HG03108 (cell line): ENCODE data around the gene TCEAL8.
"Not testable (repeated sequence)": the region's sequence is repeated elsewhere in the genome, so short reads cannot be mapped to it uniquely, and the experiment has no call there.

Source experiments
- ATAC-seq: cut with Tn5 transposase; IDR thresholded peaks from one replicate; pipeline ENCODE4 v1.9.1; 2021; ENCODE audit warnings: moderate library complexity; ENCODE audit not compliant: unreplicated experiment

The TCEAL8 gene, protein sequence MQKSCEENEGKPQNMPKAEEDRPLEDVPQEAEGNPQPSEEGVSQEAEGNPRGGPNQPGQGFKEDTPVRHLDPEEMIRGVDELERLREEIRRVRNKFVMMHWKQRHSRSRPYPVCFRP

DNA sequence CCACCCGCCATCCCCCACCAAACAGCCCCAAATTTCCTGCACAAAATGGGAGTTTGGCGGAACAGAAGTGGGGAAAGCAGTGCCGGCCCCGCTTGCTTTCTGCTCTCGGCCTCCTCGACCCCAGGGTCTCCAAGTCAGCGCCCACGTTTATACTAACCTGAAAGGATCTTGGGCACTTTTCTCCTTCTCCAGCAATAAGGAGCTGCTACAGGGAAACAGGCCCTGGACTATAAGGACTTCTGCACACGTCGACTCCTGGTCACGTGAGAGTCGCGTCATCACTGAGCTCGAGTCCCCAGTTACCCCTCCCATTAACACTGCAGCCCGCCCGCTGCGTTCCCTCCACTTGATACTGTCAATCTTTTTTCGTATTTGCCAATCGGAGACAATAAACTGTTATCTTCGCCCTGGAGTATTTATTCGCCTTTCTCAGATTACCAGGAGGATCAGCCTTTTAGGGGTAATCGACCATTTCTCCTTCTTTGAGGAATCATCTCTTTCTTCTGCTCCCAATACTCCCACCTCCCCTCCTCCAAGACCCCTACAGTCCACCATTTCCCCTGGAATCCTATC, at the start of gene TCEAL8:
Gene TCEAL8 (minus strand): TSS at position 235 of the 573 bp plus-strand sequence. CDS start 1,176 bp downstream, outside the sequence.
- peak; percentile 84 for ATAC-seq

DNA sequence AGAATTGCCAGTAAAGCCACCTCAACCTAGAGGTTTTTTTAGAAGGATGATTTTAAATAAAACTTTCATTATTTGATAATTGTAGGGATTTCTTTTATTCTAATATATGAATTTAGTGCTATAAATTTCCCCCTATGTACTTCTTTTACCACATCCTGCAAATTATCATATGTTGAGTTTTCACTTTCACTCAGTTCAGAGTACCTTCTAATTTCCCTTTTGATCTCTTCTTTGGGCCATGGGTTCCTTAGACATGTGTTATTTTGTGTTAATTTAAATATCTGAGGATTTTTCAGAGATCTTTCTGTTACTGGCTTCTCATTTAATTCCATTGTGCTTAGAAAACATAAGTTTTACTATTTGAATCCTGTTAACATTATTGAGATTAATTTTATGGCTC, 49.8 kb upstream of the TCEAL8 start:
- ATAC-seq: no peak

GRCh38 chrX:103293118-103293517, 38.2 kb upstream of the TCEAL8 start:
- ATAC-seq: no peak

GRCh38 chrX:103279624-103280023, 24.7 kb upstream of the TCEAL8 start:
- no peak for ATAC-seq

DNA sequence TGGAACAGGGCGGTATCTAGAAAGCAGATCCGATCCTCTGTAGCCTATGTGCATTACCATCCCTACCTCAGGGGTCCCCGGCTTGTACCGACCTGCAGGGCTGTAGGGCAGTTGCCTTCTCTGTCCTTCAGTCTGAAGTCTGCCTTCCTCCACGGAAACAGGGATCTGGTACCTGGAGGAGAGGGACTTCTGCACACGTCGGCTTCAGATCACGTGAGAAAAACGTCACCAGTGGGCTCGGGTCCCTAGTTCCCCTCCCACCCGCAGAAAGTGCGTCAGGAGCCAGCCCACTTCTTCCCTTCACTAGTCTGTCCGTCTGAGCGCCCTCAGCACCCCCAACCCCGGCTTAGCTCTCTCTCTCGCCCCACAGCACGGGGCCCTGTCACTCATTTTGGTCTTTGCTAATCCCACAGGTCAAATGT, 21.6 kb upstream of the TCEAL8 start, which contains the start of gene TCEAL5:
Gene TCEAL5 (minus strand): TSS at position 170 of the 422 bp plus-strand sequence. CDS start 2,187 bp downstream, outside the sequence.
- ATAC-seq: no peak

DNA sequence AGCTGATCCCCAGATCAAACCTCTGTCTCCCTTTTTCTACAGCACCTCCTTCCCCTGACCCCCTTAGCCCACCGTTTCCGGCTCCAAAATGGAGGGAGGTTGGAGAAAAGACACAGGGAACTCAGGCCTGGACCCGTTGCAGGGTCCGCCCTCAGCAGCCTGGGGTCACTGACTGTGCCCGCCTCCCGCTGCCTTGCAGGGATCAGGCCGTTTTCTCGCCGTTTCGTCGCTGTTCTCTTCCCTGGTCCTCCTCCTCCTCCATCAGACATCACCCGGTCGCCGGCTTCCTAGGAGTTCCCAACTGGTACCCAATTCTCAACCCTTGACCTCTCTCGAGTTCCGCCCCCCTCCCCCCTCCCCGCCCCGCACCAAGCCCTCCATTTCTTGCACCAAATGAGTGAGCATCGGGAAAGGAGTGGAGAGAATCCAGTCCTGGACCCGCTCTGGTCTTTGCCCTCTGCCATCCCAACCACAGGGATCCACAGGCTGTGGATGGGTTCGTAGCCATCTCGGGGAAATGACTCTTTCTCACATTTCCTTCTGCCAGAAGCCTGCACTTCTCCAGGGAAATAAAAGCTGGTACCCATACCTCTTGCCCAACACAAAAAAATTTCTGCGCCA, 21.1 kb upstream of the TCEAL8 start:
- no peak for ATAC-seq

DNA sequence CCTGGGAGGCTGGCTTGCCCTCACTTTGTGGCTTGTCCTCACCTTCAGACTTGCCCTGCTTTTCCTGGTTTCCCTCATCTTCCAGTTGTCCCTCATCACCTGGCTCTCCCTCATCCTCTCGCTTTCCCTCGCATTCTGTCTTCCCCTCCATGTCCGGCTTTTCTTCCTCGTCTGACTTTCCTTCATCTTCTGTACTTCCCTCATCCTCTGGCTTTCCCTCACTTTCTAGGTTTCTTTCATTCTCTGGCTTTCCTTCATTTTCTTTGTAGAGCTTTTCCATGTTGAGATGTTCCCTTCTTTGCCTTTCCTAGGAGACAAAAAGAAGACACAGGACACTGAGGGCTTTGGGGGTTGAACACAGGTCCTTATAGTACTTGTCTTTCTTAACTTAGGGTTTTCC, 19.3 kb upstream of the TCEAL8 start:
- ATAC-seq: no peak

DNA sequence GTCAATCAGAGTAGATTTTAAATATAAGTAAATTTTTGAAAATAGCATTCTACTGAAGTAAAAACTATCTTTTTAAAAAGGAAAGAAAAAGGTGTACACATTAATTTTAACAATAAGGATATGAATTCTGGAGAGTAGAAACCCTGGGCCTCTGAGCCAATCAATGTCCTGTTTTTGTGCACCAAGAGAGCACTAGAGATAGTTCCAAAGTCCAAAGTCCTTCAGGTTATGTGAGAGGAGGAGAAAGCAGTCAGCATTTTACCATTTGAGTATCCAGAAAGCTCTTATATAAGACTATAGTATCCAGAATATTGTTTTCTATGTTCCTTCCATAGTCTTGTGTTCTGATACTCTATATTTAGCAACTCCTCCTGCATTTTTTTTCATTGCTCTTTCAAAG, 3.3 kb upstream of the TCEAL8 start:
- no peak for ATAC-seq

- ATAC-seq: no peak
Observed at GRCh38 chrX:103256651-103257050, 1.7 kb upstream of the TCEAL8 start.

DNA sequence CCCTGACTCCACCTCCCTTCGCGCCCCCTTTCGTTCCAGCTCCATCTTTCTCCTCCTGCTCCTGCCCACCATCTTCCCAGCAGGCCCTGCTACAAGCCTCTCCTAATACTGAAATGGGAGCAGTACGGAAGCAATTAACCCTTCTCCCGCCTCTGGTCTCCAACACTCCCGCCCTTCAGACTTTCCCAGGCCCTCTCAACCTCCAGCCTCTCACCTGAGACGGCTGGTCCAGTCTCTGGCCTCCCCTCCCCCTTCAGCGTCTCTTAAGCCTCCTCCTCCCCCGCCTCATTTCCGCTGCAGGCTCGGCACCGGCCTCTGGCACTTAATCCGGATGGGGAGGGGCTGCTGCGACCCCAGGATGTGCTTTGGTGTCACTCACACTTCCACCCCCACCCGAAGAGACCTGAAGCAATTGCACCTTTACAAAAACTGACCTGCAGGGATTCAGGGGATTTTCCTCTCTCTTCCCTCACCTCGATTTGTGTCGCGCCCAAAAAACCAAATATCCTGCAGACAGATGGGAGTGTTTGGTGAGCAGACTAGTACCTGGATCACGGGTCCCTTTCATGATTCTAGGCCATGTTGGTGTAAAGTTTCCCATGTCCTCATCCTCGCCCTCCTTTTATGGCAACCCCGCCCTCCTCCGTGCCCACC, 657 bp downstream of the TCEAL8 start:
- ATAC-seq: peak; percentile 75

- no peak for ATAC-seq
Observed at GRCh38 chrX:103253608-103254007, 1.3 kb downstream of the TCEAL8 start.

DNA sequence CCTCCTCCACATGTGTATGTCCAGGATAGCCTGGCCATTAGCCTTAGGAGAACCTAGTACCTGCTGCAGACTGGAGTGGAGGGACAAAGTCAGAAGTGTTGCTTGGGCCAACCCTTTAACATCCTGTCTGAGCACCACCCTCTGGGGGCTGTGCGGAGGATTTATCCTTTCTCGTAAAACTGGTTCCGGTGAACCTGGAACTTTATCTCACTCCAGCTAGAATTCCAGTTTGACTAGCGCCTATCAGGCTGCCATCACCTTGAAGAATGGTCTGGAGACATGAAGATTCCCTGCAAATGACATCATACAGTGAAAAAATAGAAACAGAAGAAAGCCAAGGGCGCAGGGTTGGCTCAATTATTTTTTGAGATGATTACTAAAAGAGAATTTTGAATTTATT, 4.0 kb downstream of the TCEAL8 start:
- no peak for ATAC-seq

GRCh38 chrX:103249805-103250204, 5.2 kb downstream of the TCEAL8 start:
- no peak for ATAC-seq

- no peak for ATAC-seq
Observed at GRCh38 chrX:103248553-103248952, 6.4 kb downstream of the TCEAL8 start.

GRCh38 chrX:103240155-103240554, 14.8 kb downstream of the TCEAL8 start:
- no peak for ATAC-seq

- no peak for ATAC-seq
Observed at GRCh38 chrX:103236296-103236695, 18.7 kb downstream of the TCEAL8 start.

GRCh38 chrX:103235608-103236007, 19.3 kb downstream of the TCEAL8 start:
- not testable (repeated sequence) for ATAC-seq

GRCh38 chrX:103234869-103235268, 20.1 kb downstream of the TCEAL8 start:
- ATAC-seq: no peak

DNA sequence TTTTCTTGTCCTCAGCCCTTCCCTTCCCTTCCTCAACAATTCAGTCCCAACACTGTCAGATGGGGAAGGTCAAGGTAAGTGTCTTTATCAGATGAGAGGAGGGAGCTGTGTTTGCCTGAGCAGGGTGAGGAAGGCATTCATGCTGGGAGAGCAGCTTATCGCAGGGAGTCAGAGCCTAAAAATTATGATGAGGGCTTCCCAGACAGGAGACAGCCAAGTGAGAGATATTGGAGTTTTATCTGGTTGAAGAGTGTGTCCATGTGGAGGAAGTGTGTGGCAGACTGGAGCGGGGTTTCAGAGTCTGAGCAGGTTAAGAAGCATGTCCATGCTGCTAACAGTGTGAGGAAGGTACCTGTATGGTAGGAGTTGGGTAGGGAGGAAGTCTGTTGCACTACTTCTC, 21.7 kb downstream of the TCEAL8 start:
- no peak for ATAC-seq

DNA sequence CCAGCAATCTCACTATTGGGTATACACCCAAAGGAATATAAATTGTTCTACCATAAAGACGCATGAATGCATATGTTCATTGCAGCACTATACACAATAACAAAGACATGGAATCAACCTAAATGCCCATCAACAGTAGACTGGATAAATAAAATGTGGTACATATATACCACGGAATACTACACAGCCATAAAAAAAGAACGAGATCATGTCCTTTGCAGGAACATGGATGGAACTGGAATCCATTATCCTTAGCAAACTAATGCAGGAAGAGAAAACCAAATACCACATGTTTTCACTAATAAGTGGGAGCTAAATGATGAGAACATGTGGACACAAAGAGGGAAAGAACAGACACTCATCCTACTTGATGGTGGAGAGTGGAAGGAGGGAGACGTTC, 29.0 kb downstream of the TCEAL8 start:
- ATAC-seq: not testable (repeated sequence)

DNA sequence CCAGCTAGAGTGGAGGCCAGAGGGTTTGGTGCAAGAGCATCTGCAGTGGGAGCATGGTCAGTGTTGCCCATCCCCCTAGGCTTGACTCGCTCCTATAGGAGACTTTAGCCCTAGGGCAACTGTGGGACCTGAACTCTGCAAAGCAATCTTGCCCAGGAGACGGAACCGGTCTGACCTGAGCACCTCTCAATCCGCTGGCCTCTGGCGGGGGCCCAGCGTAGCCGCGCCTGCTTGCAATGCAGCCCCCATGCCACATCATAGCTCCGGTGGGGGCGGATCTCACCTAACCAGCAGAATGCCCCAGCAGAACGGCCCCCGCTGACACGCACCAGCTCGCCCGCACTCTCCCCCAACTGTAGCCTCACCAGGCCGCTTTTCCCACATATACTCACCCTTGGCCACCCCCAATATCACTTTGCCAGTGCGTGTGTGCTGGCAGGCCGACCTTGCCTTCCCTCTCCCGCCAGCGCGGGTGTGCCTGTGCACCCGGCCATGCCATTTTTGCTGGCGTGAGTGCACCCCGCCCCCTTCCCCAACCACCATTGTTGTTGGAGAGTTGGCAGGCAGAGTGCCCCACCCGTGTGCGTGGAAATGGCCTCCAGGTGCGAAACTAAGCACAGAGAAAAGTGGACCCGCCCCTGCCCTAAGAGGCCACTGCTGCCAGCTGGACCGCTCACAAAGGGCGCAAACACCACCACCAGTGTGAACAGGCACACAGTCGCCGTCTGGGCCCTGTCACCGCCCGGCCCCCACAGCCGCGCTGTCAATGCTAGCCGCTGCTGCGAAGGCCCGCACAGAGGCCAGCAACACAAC, 34.2 kb downstream of the TCEAL8 start:
- ATAC-seq: no peak
